NB4 (cell line): ENCODE measurements around the gene DIS3L2.

ENCODE experiments used
- POLR2A ChIP-seq: IDR thresholded peaks from 2 replicates; pipeline ENCODE4 v1.6.1; 2011; ENCODE audit warnings: mild to moderate bottlenecking; ENCODE audit not compliant: insufficient read length; ENCODE audit errors: extremely low read depth
- TF ChIP-seq, protein P1 (sequence below): IDR thresholded peaks from one replicate; pipeline ENCODE4 v1.5.1; 2012; ENCODE audit warnings: low read depth, low read length

DNA sequence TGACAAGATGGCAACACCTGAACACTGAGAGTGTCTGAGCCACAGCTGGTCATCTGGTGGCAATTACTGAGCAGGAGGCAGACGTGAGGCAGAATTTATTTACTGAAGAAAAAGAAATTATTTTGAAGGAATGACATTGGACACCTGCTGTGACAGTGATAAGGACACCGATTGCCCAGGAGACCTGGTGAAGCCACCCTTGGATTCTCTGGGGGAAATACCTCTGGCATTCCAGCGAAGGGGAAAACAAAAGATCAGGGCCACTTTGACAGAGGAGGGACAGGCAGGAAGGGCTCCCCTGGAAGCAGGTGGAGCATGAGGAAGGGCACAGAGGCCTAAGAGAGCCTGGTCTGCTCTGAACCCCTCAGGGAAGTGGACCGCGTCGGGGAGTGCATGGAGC, 331.7 kb downstream of the DIS3L2 start:
- TF ChIP-seq, protein P1, sequence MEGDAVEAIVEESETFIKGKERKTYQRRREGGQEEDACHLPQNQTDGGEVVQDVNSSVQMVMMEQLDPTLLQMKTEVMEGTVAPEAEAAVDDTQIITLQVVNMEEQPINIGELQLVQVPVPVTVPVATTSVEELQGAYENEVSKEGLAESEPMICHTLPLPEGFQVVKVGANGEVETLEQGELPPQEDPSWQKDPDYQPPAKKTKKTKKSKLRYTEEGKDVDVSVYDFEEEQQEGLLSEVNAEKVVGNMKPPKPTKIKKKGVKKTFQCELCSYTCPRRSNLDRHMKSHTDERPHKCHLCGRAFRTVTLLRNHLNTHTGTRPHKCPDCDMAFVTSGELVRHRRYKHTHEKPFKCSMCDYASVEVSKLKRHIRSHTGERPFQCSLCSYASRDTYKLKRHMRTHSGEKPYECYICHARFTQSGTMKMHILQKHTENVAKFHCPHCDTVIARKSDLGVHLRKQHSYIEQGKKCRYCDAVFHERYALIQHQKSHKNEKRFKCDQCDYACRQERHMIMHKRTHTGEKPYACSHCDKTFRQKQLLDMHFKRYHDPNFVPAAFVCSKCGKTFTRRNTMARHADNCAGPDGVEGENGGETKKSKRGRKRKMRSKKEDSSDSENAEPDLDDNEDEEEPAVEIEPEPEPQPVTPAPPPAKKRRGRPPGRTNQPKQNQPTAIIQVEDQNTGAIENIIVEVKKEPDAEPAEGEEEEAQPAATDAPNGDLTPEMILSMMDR = no peak
- no peak for TF ChIP-seq POLR2A
